Loucy (cell line): ENCODE results near the gene RPL11.

Experiments used
- EZH2phosphoT487 ChIP-seq: fragments of 200-600 bp; IDR thresholded peaks from 2 replicates; pipeline ENCODE4 v1.6.1; 2018; ENCODE audit warnings: antibody characterized with exemption, mild to moderate bottlenecking, moderate library complexity, borderline replicate concordance
- TF ChIP-seq, protein P1 (sequence below): fragments of 200-600 bp; sonication (generic); conservative IDR thresholded peaks from 2 replicates; pipeline ENCODE4 v1.5.1; 2014; ENCODE audit warnings: mild to moderate bottlenecking, antibody characterized with exemption, low read length

DNA sequence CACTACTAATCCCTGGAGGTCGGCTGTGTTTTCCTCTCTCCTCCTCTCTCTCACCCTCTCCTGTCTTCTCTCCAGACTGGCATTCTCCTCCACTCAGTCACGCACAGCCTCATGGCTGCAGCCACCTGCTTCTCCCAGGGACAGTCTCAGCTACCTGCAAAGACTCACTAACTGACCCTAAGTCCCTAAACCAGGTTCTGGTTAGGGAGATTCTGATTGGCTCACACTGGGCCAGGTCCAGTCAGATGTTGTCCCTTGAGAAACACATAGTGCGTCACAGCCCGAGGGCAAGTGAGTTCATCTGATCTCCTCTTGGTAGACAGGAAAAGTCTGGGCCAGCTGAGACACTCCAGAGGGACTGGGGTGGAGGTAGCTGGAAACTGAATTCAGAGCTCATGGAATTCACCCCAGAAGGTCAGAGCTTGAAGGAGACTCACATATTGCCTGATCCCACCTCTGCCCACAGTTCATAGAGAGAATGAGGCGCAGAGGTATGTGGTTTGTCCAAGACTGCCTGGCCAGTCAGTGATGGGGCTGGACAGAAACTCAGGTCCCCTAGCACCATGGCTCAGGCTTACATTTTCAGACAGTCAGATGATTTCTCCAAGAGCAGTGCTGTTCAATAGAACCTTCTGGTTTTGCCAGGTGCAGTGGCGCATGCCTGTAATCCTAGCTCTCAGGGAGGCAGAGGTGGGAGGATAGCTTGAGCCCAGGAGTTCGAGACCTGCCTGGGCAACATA is 40.4 kb upstream of the RPL11 start:
- TF ChIP-seq, protein P1, sequence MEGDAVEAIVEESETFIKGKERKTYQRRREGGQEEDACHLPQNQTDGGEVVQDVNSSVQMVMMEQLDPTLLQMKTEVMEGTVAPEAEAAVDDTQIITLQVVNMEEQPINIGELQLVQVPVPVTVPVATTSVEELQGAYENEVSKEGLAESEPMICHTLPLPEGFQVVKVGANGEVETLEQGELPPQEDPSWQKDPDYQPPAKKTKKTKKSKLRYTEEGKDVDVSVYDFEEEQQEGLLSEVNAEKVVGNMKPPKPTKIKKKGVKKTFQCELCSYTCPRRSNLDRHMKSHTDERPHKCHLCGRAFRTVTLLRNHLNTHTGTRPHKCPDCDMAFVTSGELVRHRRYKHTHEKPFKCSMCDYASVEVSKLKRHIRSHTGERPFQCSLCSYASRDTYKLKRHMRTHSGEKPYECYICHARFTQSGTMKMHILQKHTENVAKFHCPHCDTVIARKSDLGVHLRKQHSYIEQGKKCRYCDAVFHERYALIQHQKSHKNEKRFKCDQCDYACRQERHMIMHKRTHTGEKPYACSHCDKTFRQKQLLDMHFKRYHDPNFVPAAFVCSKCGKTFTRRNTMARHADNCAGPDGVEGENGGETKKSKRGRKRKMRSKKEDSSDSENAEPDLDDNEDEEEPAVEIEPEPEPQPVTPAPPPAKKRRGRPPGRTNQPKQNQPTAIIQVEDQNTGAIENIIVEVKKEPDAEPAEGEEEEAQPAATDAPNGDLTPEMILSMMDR, result no peak
- TF ChIP-seq EZH2phosphoT487, result no peak
